HL-60 (cell line): ENCODE measurements around the gene RIPPLY1.

Experiments
- DNase-seq, 2 experiments: peaks; one replicate each; pipeline ENCODE4 v3.0.0-alpha.2; 2010 to 2020; ENCODE audit warnings: low read depth in 1 of 2, low spot score in 1 of 2
- H3K27ac ChIP-seq: fragments of 250-450 bp; sonication (Bioruptor Pico); replicated peaks from 2 replicates; pipeline ENCODE4 v1.5.1; 2020; ENCODE audit warnings: mild to moderate bottlenecking, moderate library complexity
- H3K27me3 ChIP-seq: fragments of 250-450 bp; sonication (Bioruptor Pico); 2 replicates; pipeline ENCODE4 v1.5.1; 2021; ENCODE audit warnings: mild to moderate bottlenecking, moderate library complexity; ENCODE audit not compliant: insufficient read depth, poor library complexity, severe bottlenecking
- H3K4me3 ChIP-seq: replicated peaks from 2 replicates; pipeline ENCODE4 v1.5.1; 2011; ENCODE audit warnings: mild to moderate bottlenecking, control low read depth, low read length; ENCODE audit not compliant: insufficient read depth
- CTCF ChIP-seq: IDR thresholded peaks from one replicate; pipeline ENCODE4 v1.5.1; 2011; ENCODE audit warnings: low read length, control low read depth, inconsistent platforms; ENCODE audit not compliant: insufficient read depth
- GABPA ChIP-seq: IDR thresholded peaks from 2 replicates; pipeline ENCODE4 v1.6.1; 2012; ENCODE audit warnings: low read depth
- POLR2AphosphoS5 ChIP-seq: IDR thresholded peaks from 2 replicates; pipeline ENCODE4 v1.6.1; 2012; ENCODE audit warnings: low read depth
- REST ChIP-seq: IDR thresholded peaks from 2 replicates; pipeline ENCODE4 v1.6.1; 2012; ENCODE audit warnings: low read depth; ENCODE audit not compliant: insufficient replicate concordance
- SPI1 ChIP-seq: IDR thresholded peaks from 2 replicates; pipeline ENCODE4 v1.6.1; 2012; ENCODE audit warnings: low read depth, mild to moderate bottlenecking, borderline replicate concordance

RIPPLY1 gene

GRCh38 chrX:106898462-106898861, 4.7 kb downstream of the RIPPLY1 start:
- no peaks in the 10 kb centered on the region for H3K27me3 ChIP-seq
- no peak for TF ChIP-seq POLR2AphosphoS5
- TF ChIP-seq GABPA, result no peak
- TF ChIP-seq CTCF, result no peak
- no peak for TF ChIP-seq SPI1
- no peak for TF ChIP-seq REST
- H3K27ac ChIP-seq, result no peak overlapping the region
- no peak overlapping the region for H3K4me3 ChIP-seq
- peak; percentile 3 to 31 for DNase-seq

GRCh38 chrX:106897259-106897658, 5.9 kb downstream of the RIPPLY1 start:
- H3K4me3 ChIP-seq, result no peak overlapping the region
- H3K27me3 ChIP-seq, result no peaks in the 10 kb centered on the region
- TF ChIP-seq POLR2AphosphoS5, result no peak
- TF ChIP-seq GABPA, result no peak
- no peak for TF ChIP-seq REST
- TF ChIP-seq CTCF, result no peak
- TF ChIP-seq SPI1, result no peak
- no peak for DNase-seq
- no peak overlapping the region for H3K27ac ChIP-seq

- H3K27ac ChIP-seq, result no peak overlapping the region
- H3K27me3 ChIP-seq, result no peaks in the 10 kb centered on the region
- TF ChIP-seq REST (no peak), SPI1 (no peak), CTCF (no peak), POLR2AphosphoS5 (no peak), GABPA (no peak)
- H3K4me3 ChIP-seq, result no peak overlapping the region
- DNase-seq, result no peak
Measured at GRCh38 chrX:106894978-106895452, 8.1 kb downstream of the RIPPLY1 start.
